GM12878 (cell line): ENCODE measurements around the gene SDS. TPM values are rescaled to one million over a fixed set of nuclear protein-coding genes. Genes with fewer than 3 reads are reported as not detected.

ENCODE experiments used
- BCL3 ChIP-seq: IDR thresholded peaks from 2 replicates; pipeline ENCODE4 v1.6.1; 2011; ENCODE audit warnings: borderline replicate concordance, low read depth, mild to moderate bottlenecking, moderate library complexity, low read length; ENCODE audit not compliant: insufficient read depth, poor library complexity, severe bottlenecking
- BCLAF1 ChIP-seq: fragments of 450-650 bp; IDR thresholded peaks from 2 replicates; pipeline ENCODE4 v1.6.1; 2017; ENCODE audit warnings: antibody characterized with exemption, mild to moderate bottlenecking, moderate library complexity
- CHD1 ChIP-seq: IDR thresholded peaks from 2 replicates; pipeline ENCODE4 v1.6.1; 2012; ENCODE audit warnings: low read depth, low read length, improper control_type of control experiment
- CREB1 ChIP-seq: IDR thresholded peaks from 2 replicates; pipeline ENCODE4 v1.6.1; 2012; ENCODE audit warnings: low read depth, mild to moderate bottlenecking, inconsistent platforms
- ELK1 ChIP-seq: IDR thresholded peaks from 2 replicates; pipeline ENCODE4 v1.6.1; 2012; ENCODE audit warnings: low read depth, low read length, improper control_type of control experiment
- HSF1 ChIP-seq: fragments of 150-350 bp; IDR thresholded peaks from 2 replicates; pipeline ENCODE4 v1.6.1; 2014; ENCODE audit warnings: mild to moderate bottlenecking, low read depth, low read length
- JUNB ChIP-seq: IDR thresholded peaks from 2 replicates; pipeline ENCODE4 v1.6.1; 2016; ENCODE audit warnings: antibody characterized with exemption, mild to moderate bottlenecking
- MAX ChIP-seq: IDR thresholded peaks from 2 replicates; pipeline ENCODE4 v1.6.1; 2012; ENCODE audit warnings: low read depth, low read length, improper control_type of control experiment
- NKRF ChIP-seq: fragments of 450-650 bp; conservative IDR thresholded peaks from 2 replicates; pipeline ENCODE4 v1.6.1; 2017; ENCODE audit warnings: mild to moderate bottlenecking, moderate library complexity
- POLR2AphosphoS2 ChIP-seq: IDR thresholded peaks from 2 replicates; pipeline ENCODE4 v1.6.1; 2011; ENCODE audit warnings: low read depth, mild to moderate bottlenecking, low read length, improper control_type of control experiment, moderate library complexity
- RELA ChIP-seq: fragments of 450-650 bp; IDR thresholded peaks from 2 replicates; pipeline ENCODE4 v1.8.0; 2014; ENCODE audit warnings: borderline replicate concordance; ENCODE audit not compliant: partially characterized antibody
- SMAD5 ChIP-seq: IDR thresholded peaks from 2 replicates; pipeline ENCODE4 v1.6.1; 2016; ENCODE audit warnings: antibody characterized with exemption, low read depth
- SMC3 ChIP-seq: IDR thresholded peaks from 2 replicates; pipeline ENCODE4 v1.6.1; 2011; ENCODE audit warnings: low read length, improper control_type of control experiment, borderline replicate concordance
- SRF ChIP-seq, 2 experiments: IDR thresholded peaks; 2 replicates each; pipeline ENCODE4 v1.6.1; 2011; ENCODE audit warnings: low read depth in 2 of 2, low read length in 2 of 2, mild to moderate bottlenecking in 1 of 2, moderate library complexity in 1 of 2
- TAF1 ChIP-seq: IDR thresholded peaks from 2 replicates; pipeline ENCODE4 v1.6.1; 2011; ENCODE audit warnings: mild to moderate bottlenecking, low read depth, low read length, borderline replicate concordance
- TCF7 ChIP-seq: IDR thresholded peaks from 2 replicates; pipeline ENCODE4 v1.6.1; 2014; ENCODE audit warnings: antibody characterized with exemption, borderline replicate concordance
- ZBED1 ChIP-seq: IDR thresholded peaks from 2 replicates; pipeline ENCODE4 v1.6.1; 2016; ENCODE audit warnings: borderline replicate concordance
- ZBTB33 ChIP-seq: fragments of 450-650 bp; IDR thresholded peaks from 2 replicates; pipeline ENCODE4 v1.6.1; 2017; ENCODE audit warnings: mild to moderate bottlenecking
- polyA plus RNA-seq, 11 experiments: library from polyadenylated mRNA; depleted of rRNA in 4 of 11; unstranded in 6 of 11; stranded (reverse) in 5 of 11; fragments of >200 nt; fragmentation: Nextera tagmentation in 4 of 11; fragmentation: Illumina TruSeq in 1 of 11; extraction: Ambion mirVana in 4 of 11; extraction: Trizol in 1 of 11; gene quantifications; 1 replicate in 1 of 11; 2 replicates in 10 of 11; pipeline versions ENCODE4 v1.2.1 to v1.2.3, GENCODE V29; 2011 to 2016; ENCODE audit warnings: inconsistent platforms in 2 of 11, missing spikeins in 2 of 11, low read depth in 1 of 11
- total RNA-seq, 4 experiments: library from RNA; depleted of rRNA in 3 of 4; stranded (reverse); fragments of >200 nt in 3 of 4; fragmentation: Illumina TruSeq in 1 of 4; extraction: Trizol in 1 of 4; gene quantifications; 2 replicates each; pipeline versions ENCODE4 v1.2.1 to v1.2.3, GENCODE V29; 2013 to 2021

SDS gene
- total and polyA plus RNA-seq, 10 of the 15 experiments (the other 5 are each of a cell fraction or from before 2014, with no cell fraction given), result 0.18 TPM; not detected in 9

- TF ChIP-seq BCL3 (no peak), RELA (no peak), SRF (IDR thresholded peaks at IDR 0.05; ENCODE audit: low read depth in 2 of 2, low read length in 2 of 2) (no peak), SMAD5 (no peak), ZBTB33 (no peak), TAF1 (no peak), TCF7 (no peak), CREB1 (no peak), JUNB (peak; percentile 81), MAX (no peak), POLR2AphosphoS2 (no peak), ELK1 (no peak), HSF1 (no peak), NKRF (no peak), ZBED1 (no peak), BCLAF1 (no peak), SMC3 (no peak), CHD1 (no peak)
These were observed 22.3 kb upstream of the SDS start (continued) for GRCh38 chr12:113425960-113426453.
